Activated naive CD4-positive, alpha-beta T cell treated with anti-CD3 and anti-CD28 coated beads for 36 hours (primary cell): ENCODE data around the gene TRNAU1AP. TPM values are rescaled to one million over a fixed set of nuclear protein-coding genes. Genes with fewer than 3 reads are reported as not detected.
"Not testable (repeated sequence)": the region's sequence is repeated elsewhere in the genome, so short reads cannot be mapped to it uniquely, and the experiment has no call there.

ENCODE experiments used
- CTCF ChIA-PET: fragments of 350-600 bp; sonication (Branson Sonifier 250); formaldehyde crosslinking; loops from one replicate; lab custom pipeline; 2021; ENCODE audit warnings: antibody characterized with exemption; lab: Charles Lee
- DNase-seq: peaks from one replicate; pipeline ENCODE4 v3.0.0-alpha.2; 2020
- H3K27ac Mint-ChIP-seq: one replicate; pipeline ENCODE4 v1.8.0; 2021; ENCODE audit warnings: mild to moderate bottlenecking, mixed read lengths
- H3K27me3 Mint-ChIP-seq: one replicate; pipeline ENCODE4 v1.8.0; 2021; ENCODE audit warnings: low read depth, mixed read lengths
- H3K36me3 Mint-ChIP-seq: one replicate; pipeline ENCODE4 v1.8.0; 2021; ENCODE audit warnings: low read depth, mixed read lengths
- H3K4me1 Mint-ChIP-seq: one replicate; pipeline ENCODE4 v1.8.0; 2021; ENCODE audit warnings: low read depth, mixed read lengths
- H3K4me3 Mint-ChIP-seq: one replicate; pipeline ENCODE4 v1.8.0; 2021; ENCODE audit warnings: mild to moderate bottlenecking, moderate library complexity, mixed read lengths
- H3K9me3 Mint-ChIP-seq: one replicate; pipeline ENCODE4 v1.8.0; 2021; ENCODE audit warnings: mixed read lengths
- intact Hi-C: fragments of 100-400 bp; cut with micrococcal nuclease; formaldehyde crosslinking; loops from one replicate; pipeline ENCODE4 v1.15.1; 2023
- total RNA-seq, 2 experiments: library from RNA; stranded (reverse); gene quantifications; one replicate each; pipeline ENCODE4 v1.2.3, GENCODE V29; 2021

Gene TRNAU1AP
- total RNA-seq, 2 experiments from 2014 or later, result 36.7 to 39.4 TPM

DNA sequence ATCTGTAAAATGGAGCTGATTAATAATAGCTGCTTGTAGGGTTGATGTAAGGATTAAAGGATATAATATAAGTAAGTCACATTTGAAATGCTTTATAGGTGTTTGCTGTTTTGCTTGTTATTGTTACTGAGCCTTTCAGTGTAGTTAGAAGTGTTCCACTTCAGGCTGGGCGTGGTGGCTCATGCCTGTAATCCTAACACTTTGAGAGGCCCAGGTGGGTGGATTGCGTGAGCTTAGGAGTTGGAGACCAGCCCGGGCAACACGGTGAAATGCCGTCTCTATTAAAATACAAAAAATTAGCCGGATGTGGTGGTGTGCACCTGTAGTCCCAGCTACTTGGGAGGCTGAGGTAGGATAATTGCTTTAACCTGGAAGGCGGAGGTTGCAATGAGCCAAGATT lies 12.2 kb downstream of the TRNAU1AP start:
- Mint-ChIP-seq H3K4me3 (no peak overlapping the region), H3K27ac (no peak overlapping the region), H3K27me3 (no peaks in the 10 kb centered on the region), H3K36me3 (peaks cover 30% of the 10 kb centered on the region), H3K9me3 (no peaks in the 10 kb centered on the region), H3K4me1 (no peaks in the 10 kb centered on the region)
- DNase-seq, result no peak
- CTCF ChIA-PET, result no interaction called here
- intact Hi-C loops, result no loop called here

DNA sequence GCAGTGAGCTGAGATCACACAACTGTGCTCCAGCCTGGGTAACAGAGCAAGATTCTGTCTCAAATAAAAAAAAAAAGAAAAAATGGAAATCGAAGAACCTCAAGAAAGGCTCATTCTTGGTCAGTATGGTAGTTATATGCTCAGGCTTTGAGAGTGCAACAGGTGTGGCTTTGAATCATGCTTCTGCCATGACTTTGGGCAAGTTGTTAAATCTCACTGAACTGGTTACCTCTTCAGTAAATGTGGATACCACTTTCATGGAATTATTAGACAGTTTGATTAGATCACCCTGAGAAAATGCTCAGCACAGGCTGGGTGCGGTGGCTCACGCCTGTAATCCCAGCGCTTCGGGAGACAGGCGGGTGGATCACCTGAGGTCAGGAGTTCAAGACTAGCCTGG lies 12.8 kb downstream of the TRNAU1AP start:
- H3K27me3 Mint-ChIP-seq, result no peaks in the 10 kb centered on the region
- H3K36me3 Mint-ChIP-seq, result peaks cover 27% of the 10 kb centered on the region
- no peak for DNase-seq
- H3K9me3 Mint-ChIP-seq, result no peaks in the 10 kb centered on the region
- H3K4me1 Mint-ChIP-seq, result no peaks in the 10 kb centered on the region
- H3K4me3 Mint-ChIP-seq, result no peak overlapping the region
- no peak overlapping the region for H3K27ac Mint-ChIP-seq
- intact Hi-C loops, result no loop called here
- CTCF ChIA-PET, result no interaction called here

DNA sequence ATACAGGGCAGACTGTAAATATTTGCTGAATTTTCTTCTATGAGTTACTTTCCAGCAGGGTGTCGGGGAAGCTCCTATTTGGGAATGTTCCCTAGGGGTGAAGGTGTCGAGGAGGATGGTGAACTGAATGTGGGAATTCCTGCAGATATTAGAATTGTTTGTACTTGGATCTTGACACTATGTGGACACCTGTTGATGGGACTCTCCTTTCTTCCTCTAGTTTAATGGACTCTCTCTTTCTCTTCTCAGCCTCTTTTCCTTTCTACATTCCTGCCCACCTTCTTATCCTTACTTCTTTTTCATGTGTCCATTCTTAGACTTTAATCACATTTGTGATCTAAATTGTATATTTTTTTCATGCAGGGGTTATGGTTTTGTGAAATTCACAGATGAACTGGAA lies 14.0 kb downstream of the TRNAU1AP start:
- no peak overlapping the region for H3K27ac Mint-ChIP-seq
- H3K27me3 Mint-ChIP-seq, result no peaks in the 10 kb centered on the region
- H3K4me1 Mint-ChIP-seq, result no peaks in the 10 kb centered on the region
- no peaks in the 10 kb centered on the region for H3K9me3 Mint-ChIP-seq
- no peak overlapping the region for H3K4me3 Mint-ChIP-seq
- DNase-seq, result no peak
- peaks cover 30% of the 10 kb centered on the region for H3K36me3 Mint-ChIP-seq
- intact Hi-C loops, result no loop called here
- CTCF ChIA-PET, result interaction anchor here (0.6 kb wide), 1 partner anchor 9 kb away, joined by 3 read pairs; no protein-coding TSS in a partner anchor

DNA sequence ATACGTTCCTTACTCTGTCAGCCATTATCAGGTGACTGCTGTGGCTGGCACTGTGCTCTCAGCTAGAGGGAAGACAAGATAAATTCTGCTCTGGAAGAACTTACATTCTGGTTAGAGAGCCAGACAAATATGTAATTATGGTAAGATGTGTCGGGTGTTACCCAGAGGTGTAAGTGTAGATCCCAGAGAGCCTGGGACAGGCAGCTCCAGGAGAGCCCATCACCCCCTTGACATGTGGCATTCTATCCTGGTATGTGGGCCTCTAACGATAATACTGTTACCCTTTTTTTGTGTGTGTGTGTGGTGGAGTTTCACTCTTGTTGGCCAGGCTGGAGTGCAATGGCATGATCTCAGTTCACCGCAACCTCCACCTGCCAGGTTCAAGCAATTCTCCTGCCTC lies 19.0 kb downstream of the TRNAU1AP start:
- Mint-ChIP-seq H3K27me3 (no peaks in the 10 kb centered on the region), H3K4me1 (no peaks in the 10 kb centered on the region), H3K9me3 (no peaks in the 10 kb centered on the region), H3K27ac (peak overlapping the region; percentile 11), H3K4me3 (no peak overlapping the region), H3K36me3 (peaks cover 24% of the 10 kb centered on the region)
- DNase-seq, result no peak
- CTCF ChIA-PET, result no interaction called here
- intact Hi-C loops, result no loop called here

DNA sequence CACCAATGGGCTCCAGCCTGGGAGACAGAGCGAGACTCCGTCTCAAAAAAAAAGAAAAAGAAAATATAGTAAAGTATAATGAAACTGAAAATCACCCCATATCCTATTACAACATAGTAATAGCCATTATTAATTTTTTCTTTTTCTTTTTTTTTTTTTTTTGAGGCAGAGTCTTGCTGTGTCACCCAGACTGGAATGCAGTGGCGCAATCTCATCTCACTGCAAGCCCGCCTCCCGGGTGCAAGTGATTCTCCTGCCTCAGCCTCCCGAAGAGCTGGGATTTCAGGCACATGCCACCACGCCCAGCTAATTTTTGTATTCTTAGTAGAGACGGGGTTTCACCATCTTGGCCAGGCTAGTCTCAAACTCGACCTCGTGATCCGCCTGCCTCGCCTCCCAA lies 20.0 kb downstream of the TRNAU1AP start:
- intact Hi-C loops, result not testable (repeated sequence)

DNA sequence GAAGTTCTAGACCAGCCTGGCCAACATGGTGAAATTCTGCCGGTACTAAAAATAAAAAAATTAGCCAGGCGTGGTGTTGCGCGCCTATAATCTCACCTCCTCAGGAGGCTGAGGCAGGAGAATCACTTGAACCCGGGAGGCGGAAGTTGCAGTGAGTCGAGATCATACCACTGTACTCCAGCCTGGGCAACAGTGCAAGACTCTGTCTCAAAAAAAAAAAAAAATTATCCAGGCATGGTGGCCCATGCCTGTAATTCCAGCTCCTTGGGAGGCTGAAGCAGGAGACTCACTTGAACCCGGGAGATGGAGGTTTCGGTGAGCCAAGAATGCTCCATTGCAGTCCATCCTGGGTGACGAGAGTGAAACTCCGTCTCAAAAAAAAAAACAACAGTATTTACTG lies 20.7 kb downstream of the TRNAU1AP start:
- CTCF ChIA-PET, result no interaction called here
- Mint-ChIP-seq H3K4me3 (no peak overlapping the region), H3K27ac (no peak overlapping the region), H3K36me3 (peaks cover 28% of the 10 kb centered on the region), H3K27me3 (no peaks in the 10 kb centered on the region), H3K9me3 (no peaks in the 10 kb centered on the region), H3K4me1 (peaks cover 7% of the 10 kb centered on the region)
- DNase-seq, result no peak
- intact Hi-C loops, result no loop called here

More for the DNA sequence above, 20.0 kb downstream of the TRNAU1AP start:
- H3K4me3 Mint-ChIP-seq, H3K4me1 Mint-ChIP-seq, H3K27ac Mint-ChIP-seq, DNase-seq, H3K27me3 Mint-ChIP-seq, H3K9me3 Mint-ChIP-seq: not testable (repeated sequence)
- peaks cover 27% of the 10 kb centered on the region for H3K36me3 Mint-ChIP-seq
- CTCF ChIA-PET, result interaction anchor here (0.6 kb wide), 1 partner anchor 129 kb away, joined by 3 read pairs; no protein-coding TSS in a partner anchor

DNA sequence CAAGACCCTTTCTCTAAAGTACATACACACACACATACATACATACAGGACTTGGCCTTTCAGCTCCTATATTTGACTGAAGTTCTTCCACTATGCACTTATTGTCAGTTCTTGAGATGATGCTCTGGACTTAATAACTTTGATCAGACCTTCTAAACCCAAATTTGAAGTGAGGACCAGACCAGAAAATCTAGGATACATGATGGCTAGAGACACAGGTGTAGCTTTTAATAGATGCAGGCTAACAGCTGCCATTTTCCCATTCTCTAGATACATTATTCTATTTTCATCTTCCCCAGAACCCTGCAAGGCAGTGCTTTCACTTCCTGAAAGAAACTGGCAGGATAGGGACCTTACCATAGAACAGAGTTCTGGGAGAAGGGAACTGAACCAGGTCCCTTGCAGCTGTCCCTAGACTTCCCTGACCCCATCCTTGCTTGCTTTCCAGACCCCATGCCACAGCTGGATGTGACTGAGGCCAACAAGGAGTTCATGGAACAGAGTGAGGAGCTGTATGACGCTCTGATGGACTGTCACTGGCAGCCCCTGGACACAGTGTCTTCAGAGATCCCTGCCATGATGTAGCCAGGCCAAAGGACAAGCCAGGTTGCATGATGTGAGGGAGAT lies 24.3 kb downstream of the TRNAU1AP start:
- CTCF ChIA-PET, result interaction anchor here (0.5 to 0.6 kb wide), 2 partner anchors 20 to 442 kb away, joined by 4 to 8 read pairs; no protein-coding TSS in a partner anchor
- Mint-ChIP-seq H3K27me3 (no peaks in the 10 kb centered on the region), H3K27ac (peak overlapping the region; percentile 42), H3K9me3 (no peaks in the 10 kb centered on the region), H3K36me3 (peaks cover 48% of the 10 kb centered on the region), H3K4me1 (peaks cover 25% of the 10 kb centered on the region), H3K4me3 (no peak overlapping the region)
- intact Hi-C loops, result no loop called here
- DNase-seq, result no peak

DNA sequence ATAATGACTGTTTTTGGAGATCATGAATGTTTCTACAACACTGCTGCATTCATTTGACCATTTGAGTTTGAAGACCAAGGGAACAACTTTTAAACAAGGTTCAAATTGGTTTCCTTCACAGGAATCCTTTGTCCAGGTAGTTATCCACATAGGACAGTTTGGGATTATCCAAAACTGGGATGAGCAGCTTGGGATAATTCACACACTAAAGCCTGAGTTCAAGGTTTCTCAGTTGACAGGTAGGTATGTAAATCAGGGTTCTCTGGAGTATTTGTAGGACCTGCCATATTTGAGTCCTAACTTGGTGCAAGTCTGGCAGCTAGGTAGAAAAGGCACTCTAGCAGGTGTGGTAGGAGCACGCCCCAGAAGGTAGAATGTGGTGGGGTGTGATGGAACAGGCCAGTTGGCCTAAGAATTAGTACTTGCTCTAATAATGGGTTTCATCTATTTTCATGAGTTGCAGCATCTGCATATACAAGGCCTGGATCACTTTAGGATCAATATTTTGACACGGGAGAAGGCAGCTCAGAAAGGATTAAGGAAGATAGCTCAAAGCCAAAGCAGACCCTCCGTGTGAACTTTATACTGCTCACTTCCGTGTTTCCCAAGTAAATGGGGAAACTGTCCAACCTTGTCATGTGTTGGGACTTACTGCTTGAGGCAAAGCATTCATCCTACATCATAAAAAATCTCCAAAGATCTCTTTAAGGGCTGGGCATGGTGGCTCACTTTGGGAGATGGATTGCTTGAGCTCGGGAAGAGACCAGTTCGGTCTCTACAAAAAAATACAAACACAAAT lies 25.1 kb downstream of the TRNAU1AP start:
- Mint-ChIP-seq H3K4me1 (peaks cover 27% of the 10 kb centered on the region), H3K36me3 (peaks cover 48% of the 10 kb centered on the region), H3K4me3 (no peak overlapping the region), H3K27ac (peak overlapping the region; percentile 42), H3K9me3 (no peaks in the 10 kb centered on the region), H3K27me3 (no peaks in the 10 kb centered on the region)
- CTCF ChIA-PET, result interaction anchor here (0.5 to 0.6 kb wide), 3 partner anchors 20 to 515 kb away, joined by 3 to 8 read pairs (median 4); no protein-coding TSS in a partner anchor
- intact Hi-C loops, result no loop called here
- DNase-seq, result no peak

DNA sequence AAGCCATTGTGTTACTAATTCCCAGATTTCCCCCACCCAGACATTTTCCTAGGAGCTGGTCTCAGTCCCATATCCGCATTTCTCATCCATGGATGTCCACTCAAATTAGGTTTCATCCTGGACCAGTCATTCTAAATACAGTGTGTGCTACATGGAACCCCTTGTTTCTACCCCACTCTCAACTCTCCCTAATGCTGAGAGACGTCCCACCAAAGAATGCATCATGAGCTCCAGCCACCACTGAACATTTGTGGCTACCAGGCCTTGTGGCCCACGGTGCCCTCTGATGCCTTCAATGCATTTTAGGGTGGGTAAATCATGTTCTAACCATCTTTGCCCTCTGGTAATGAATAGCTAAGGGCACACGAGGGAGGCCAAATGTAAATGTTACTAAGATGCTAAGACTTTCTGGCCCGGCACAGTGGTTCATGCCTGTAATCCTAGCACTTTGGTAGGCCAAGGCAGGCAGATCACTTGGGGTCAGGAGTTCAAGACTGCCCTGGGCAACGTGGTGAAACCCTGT lies 25.9 kb downstream of the TRNAU1AP start:
- Mint-ChIP-seq H3K36me3 (peaks cover 48% of the 10 kb centered on the region), H3K27ac (peak overlapping the region; percentile 68), H3K9me3 (no peaks in the 10 kb centered on the region), H3K4me3 (peak overlapping the region; percentile 98), H3K27me3 (no peaks in the 10 kb centered on the region), H3K4me1 (peaks cover 29% of the 10 kb centered on the region)
- DNase-seq, result no peak
- CTCF ChIA-PET, result interaction anchor here (0.9 to 1.1 kb wide), 2 partner anchors 22 to 66 kb away, joined by 3 read pairs; no protein-coding TSS in a partner anchor
- intact Hi-C loops, result no loop called here

DNA sequence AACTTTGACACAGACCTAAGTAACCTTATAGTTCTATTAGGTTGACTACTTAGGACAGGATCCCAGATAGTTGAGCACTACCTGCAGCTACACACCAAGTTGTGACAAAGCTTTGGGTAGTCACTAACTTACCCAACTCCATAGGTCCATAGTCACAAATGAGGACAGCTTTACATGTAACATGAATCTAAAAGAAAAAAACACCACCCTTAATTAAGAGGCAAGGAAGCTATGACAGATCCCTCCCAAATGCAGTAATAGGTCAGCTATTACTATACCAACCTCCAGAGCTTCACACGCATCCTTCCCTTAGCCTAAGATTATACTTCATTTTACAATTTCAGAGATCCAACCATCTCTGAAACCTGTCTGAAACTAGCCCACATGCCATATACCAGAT lies 26.5 kb downstream of the TRNAU1AP start:
- no peaks in the 10 kb centered on the region for H3K9me3 Mint-ChIP-seq
- intact Hi-C loops, result no loop called here
- H3K36me3 Mint-ChIP-seq, result peaks cover 48% of the 10 kb centered on the region
- H3K4me3 Mint-ChIP-seq, result peak overlapping the region; percentile 98
- no peaks in the 10 kb centered on the region for H3K27me3 Mint-ChIP-seq
- no peak for DNase-seq
- CTCF ChIA-PET, result interaction anchor here (0.6 to 1.1 kb wide), 4 partner anchors 21 to 329 kb away, joined by 3 read pairs; no protein-coding TSS in a partner anchor
- peak overlapping the region; percentile 94 for H3K27ac Mint-ChIP-seq
- H3K4me1 Mint-ChIP-seq, result peaks cover 29% of the 10 kb centered on the region

DNA sequence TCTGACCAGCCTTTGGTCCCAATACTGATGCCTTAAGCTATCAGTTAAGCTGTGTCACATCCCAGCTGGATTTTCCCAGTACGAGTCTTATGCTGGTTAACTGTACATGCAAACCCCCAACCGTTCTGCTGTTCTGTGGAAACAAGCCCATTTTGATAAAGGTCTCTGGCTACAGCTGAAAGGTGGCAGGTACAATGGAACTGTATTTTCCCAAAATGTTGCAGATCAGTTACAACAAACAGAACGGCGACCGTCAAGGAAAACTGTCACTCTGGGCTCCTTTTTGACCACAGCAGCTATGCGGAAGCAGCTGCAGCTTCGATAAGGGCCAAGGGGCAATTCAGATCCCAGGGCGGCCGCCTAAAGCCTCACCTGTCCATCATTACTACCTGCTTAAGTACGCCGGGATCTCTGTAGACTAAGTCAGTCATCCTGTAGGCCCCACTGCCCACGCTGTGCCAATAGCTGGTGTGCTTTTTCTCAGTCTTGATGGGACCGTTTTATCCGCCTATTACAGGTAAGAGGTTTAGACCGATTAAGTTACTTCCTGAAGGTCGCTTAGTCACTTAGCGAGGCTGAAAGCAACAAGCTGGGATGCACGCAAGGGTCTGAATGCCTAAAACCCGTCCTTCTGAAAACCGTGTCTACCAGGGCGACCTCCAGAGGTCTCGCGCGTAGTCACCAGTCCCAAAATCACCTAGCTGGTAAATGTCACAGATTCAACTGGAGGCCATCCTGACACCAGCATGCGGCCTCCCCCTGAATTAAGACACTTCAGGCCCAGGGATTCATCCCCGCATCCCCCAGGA lies 28.0 kb downstream of the TRNAU1AP start:
- intact Hi-C loops, result loop anchor here (1.0 to 5.0 kb wide), 8 partner anchors 28 to 334 kb away; partner anchors contain the start of genes GMEB1, MED18, PHACTR4 and TAF12
- Mint-ChIP-seq H3K36me3 (peaks cover 45% of the 10 kb centered on the region), H3K27me3 (no peaks in the 10 kb centered on the region), H3K27ac (peak overlapping the region; percentile 94), H3K4me3 (peak overlapping the region; percentile 98), H3K9me3 (no peaks in the 10 kb centered on the region), H3K4me1 (peaks cover 29% of the 10 kb centered on the region)
- peak; percentile 76 for DNase-seq
- CTCF ChIA-PET, result interaction anchor here (0.6 to 1.9 kb wide), 7 partner anchors 10 to 332 kb away, joined by 3 to 8 read pairs (median 4); partner anchors contain the start of gene TRNAU1AP
